OCI-LY3 (cell line): ENCODE measurements around the gene KRTAP3-2.
"Not testable (repeated sequence)": the region's sequence is repeated elsewhere in the genome, so short reads cannot be mapped to it uniquely, and the experiment has no call there.

ENCODE experiments used
- EZH2phosphoT487 ChIP-seq: fragments of 200-600 bp; shearing (Covaris generic); IDR thresholded peaks from 2 replicates; pipeline ENCODE4 v1.6.1; 2018; ENCODE audit warnings: antibody characterized with exemption, mixed run types, low read depth
- TF ChIP-seq, protein P1 (sequence below): fragments of 200-600, 300-600 bp; sonication (generic); IDR thresholded peaks from 2 replicates; pipeline ENCODE4 v1.5.1; 2014; ENCODE audit warnings: antibody characterized with exemption, low read length, low read depth

DNA sequence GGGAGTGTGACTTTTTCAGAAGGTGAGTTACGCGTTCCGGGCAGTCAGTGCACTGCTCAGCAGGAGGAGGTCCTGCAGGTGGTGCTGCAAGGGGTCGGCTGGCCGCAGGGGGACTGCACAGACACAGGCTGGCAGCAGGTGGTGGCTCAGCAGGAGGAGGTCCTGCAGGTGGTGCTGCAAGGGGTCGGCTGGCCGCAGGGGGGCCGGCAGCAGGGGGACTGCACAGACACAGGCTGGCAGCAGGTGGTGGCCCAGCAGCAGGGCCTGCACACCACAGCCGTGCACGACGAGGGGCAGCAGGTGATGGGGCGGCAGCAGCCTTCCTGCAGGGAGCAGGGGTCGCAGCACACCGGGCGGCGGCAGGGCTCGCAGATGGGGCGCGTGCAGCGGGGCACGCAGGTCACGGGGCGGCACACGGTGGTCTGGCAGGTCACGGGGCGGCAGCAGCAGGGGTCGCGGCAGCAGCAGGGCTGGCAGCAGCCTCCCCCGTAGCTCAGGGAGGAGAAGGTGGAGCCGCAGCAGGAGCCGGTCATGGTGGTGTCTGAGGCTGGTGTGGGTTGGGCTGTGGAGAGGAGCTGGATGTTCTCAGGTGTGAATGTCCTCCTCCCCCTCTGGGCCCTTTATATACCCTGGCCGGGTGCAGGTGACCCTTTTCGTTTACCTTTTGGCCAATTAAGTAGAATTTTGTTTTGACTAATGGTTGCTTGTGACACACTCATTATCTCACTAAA, 47.2 kb upstream of the KRTAP3-2 start, which contains the start of gene KRTAP2-1:
- TF ChIP-seq, protein P1, sequence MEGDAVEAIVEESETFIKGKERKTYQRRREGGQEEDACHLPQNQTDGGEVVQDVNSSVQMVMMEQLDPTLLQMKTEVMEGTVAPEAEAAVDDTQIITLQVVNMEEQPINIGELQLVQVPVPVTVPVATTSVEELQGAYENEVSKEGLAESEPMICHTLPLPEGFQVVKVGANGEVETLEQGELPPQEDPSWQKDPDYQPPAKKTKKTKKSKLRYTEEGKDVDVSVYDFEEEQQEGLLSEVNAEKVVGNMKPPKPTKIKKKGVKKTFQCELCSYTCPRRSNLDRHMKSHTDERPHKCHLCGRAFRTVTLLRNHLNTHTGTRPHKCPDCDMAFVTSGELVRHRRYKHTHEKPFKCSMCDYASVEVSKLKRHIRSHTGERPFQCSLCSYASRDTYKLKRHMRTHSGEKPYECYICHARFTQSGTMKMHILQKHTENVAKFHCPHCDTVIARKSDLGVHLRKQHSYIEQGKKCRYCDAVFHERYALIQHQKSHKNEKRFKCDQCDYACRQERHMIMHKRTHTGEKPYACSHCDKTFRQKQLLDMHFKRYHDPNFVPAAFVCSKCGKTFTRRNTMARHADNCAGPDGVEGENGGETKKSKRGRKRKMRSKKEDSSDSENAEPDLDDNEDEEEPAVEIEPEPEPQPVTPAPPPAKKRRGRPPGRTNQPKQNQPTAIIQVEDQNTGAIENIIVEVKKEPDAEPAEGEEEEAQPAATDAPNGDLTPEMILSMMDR = not testable (repeated sequence)
- not testable (repeated sequence) for TF ChIP-seq EZH2phosphoT487
